ENCODE measurements around the gene PTPRD. TPM values are rescaled to one million over a fixed set of nuclear protein-coding genes. Genes with fewer than 3 reads are reported as not detected.

The PTPRD gene
- total RNA-seq, 1 experiment from 2014 or later, result not detected

GRCh38 chr9:9041756-9042155, 1571.0 kb downstream of the PTPRD start:
- no peak overlapping the region for H3K4me3 ChIP-seq (ENCODE audit: low read depth, low read length, poor library complexity, severe bottlenecking)
- CTCF ChIA-PET, result no interaction called here
- no peaks in the 10 kb centered on the region for H3K9me3 ChIP-seq (ENCODE audit: low read depth, low read length, poor library complexity, severe bottlenecking)
- TF ChIP-seq, protein P1, sequence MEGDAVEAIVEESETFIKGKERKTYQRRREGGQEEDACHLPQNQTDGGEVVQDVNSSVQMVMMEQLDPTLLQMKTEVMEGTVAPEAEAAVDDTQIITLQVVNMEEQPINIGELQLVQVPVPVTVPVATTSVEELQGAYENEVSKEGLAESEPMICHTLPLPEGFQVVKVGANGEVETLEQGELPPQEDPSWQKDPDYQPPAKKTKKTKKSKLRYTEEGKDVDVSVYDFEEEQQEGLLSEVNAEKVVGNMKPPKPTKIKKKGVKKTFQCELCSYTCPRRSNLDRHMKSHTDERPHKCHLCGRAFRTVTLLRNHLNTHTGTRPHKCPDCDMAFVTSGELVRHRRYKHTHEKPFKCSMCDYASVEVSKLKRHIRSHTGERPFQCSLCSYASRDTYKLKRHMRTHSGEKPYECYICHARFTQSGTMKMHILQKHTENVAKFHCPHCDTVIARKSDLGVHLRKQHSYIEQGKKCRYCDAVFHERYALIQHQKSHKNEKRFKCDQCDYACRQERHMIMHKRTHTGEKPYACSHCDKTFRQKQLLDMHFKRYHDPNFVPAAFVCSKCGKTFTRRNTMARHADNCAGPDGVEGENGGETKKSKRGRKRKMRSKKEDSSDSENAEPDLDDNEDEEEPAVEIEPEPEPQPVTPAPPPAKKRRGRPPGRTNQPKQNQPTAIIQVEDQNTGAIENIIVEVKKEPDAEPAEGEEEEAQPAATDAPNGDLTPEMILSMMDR (conservative IDR thresholded peaks at IDR 0.05; ENCODE audit: low read depth, low read length), result no peak
- TF ChIP-seq EZH2 (IDR thresholded peaks at IDR 0.05; ENCODE audit: borderline replicate concordance, low read depth, low read length, poor library complexity, severe bottlenecking), result no peak
- no peak for DNase-seq (ENCODE audit: low spot score)
- intact Hi-C loops (cut with micrococcal nuclease; ENCODE audit: unreplicated experiment), result no loop called here
- H3K4me1 ChIP-seq (ENCODE audit: insufficient read depth, low read length, poor library complexity, severe bottlenecking), result no peaks in the 10 kb centered on the region
- BruUV-seq (replicated peaks), result no TSS peak
- H3K27me3 ChIP-seq (replicated peaks; ENCODE audit: insufficient read depth, low read depth, low read length, poor library complexity), result no peaks in the 10 kb centered on the region
- POLR2A ChIA-PET (ENCODE audit: low non-redundant PET), result no interaction called here
- H3K27ac ChIP-seq (ENCODE audit: low read depth, low read length, poor library complexity, severe bottlenecking), result no peak overlapping the region
- no peaks in the 10 kb centered on the region for H3K36me3 ChIP-seq (ENCODE audit: insufficient read depth, low read length, poor library complexity, severe bottlenecking)

GRCh38 chr9:9033022-9033421, 1579.8 kb downstream of the PTPRD start:
- H3K4me1 ChIP-seq (ENCODE audit: insufficient read depth, low read length, poor library complexity, severe bottlenecking), result no peaks in the 10 kb centered on the region
- H3K27me3 ChIP-seq (replicated peaks; ENCODE audit: insufficient read depth, low read depth, low read length, poor library complexity), result peaks cover 5% of the 10 kb centered on the region
- no peak overlapping the region for H3K27ac ChIP-seq (ENCODE audit: low read depth, low read length, poor library complexity, severe bottlenecking)
- H3K9me3 ChIP-seq (ENCODE audit: low read depth, low read length, poor library complexity, severe bottlenecking), result no peaks in the 10 kb centered on the region
- TF ChIP-seq, protein P1 (conservative IDR thresholded peaks at IDR 0.05; ENCODE audit: low read depth, low read length), result no peak
- TF ChIP-seq EZH2 (IDR thresholded peaks at IDR 0.05; ENCODE audit: borderline replicate concordance, low read depth, low read length, poor library complexity, severe bottlenecking), result no peak
- ChIA-PET POLR2A (ENCODE audit: low non-redundant PET) (no interaction called here), CTCF (no interaction called here)
- no peaks in the 10 kb centered on the region for H3K36me3 ChIP-seq (ENCODE audit: insufficient read depth, low read length, poor library complexity, severe bottlenecking)
- no peak overlapping the region for H3K4me3 ChIP-seq (ENCODE audit: low read depth, low read length, poor library complexity, severe bottlenecking)
- no TSS peak for BruUV-seq (replicated peaks)
- no peak for DNase-seq (ENCODE audit: low spot score)
- intact Hi-C loops (cut with micrococcal nuclease; ENCODE audit: unreplicated experiment), result no loop called here

DNA sequence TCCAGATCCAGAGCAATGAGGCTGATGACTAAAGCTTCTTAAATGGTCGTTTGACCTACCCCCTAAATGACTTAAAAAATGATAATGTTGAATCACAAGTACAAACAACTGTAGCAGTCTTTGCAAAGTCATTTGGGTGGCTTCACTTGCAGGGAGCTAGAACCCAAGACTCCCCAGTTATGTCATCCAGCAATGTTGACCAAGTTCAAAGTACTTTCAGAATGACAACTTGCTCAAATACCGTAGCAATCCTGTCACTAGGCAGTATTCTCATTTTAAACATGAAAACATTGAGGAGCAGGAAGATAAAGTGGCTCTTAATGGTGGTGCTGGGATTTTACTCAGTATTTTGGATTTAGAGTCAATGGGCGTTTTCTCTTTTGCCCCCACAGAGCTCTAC, 1596.2 kb downstream of the PTPRD start:
- ChIA-PET CTCF (no interaction called here), POLR2A (ENCODE audit: low non-redundant PET) (no interaction called here)
- no TSS peak for BruUV-seq (replicated peaks)
- no peaks in the 10 kb centered on the region for H3K4me1 ChIP-seq (ENCODE audit: insufficient read depth, low read length, poor library complexity, severe bottlenecking)
- DNase-seq (ENCODE audit: low spot score), result no peak
- no peak overlapping the region for H3K4me3 ChIP-seq (ENCODE audit: low read depth, low read length, poor library complexity, severe bottlenecking)
- peaks cover 6% of the 10 kb centered on the region for H3K9me3 ChIP-seq (ENCODE audit: low read depth, low read length, poor library complexity, severe bottlenecking)
- no peaks in the 10 kb centered on the region for H3K36me3 ChIP-seq (ENCODE audit: insufficient read depth, low read length, poor library complexity, severe bottlenecking)
- no peak overlapping the region for H3K27ac ChIP-seq (ENCODE audit: low read depth, low read length, poor library complexity, severe bottlenecking)
- TF ChIP-seq, protein P1 (conservative IDR thresholded peaks at IDR 0.05; ENCODE audit: low read depth, low read length), result no peak
- no peak for TF ChIP-seq EZH2 (IDR thresholded peaks at IDR 0.05; ENCODE audit: borderline replicate concordance, low read depth, low read length, poor library complexity, severe bottlenecking)
- no peaks in the 10 kb centered on the region for H3K27me3 ChIP-seq (replicated peaks; ENCODE audit: insufficient read depth, low read depth, low read length, poor library complexity)
- intact Hi-C loops (cut with micrococcal nuclease; ENCODE audit: unreplicated experiment), result loop anchor here (5.0 kb wide), 1 partner anchor 56 kb away; no protein-coding TSS in a partner anchor
